ENCODE results near the gene MARK1.

GRCh38 chr1:220487297-220487820, 40.6 kb upstream of the MARK1 start:
- TF ChIP-seq CTCF (conservative IDR thresholded peaks at IDR 0.05; ENCODE audit: low read depth, low read length) (no peak), EZH2 (IDR thresholded peaks at IDR 0.05; ENCODE audit: low read length, unreplicated experiment) (no peak), EZH2phosphoT487 (IDR thresholded peaks at IDR 0.05; ENCODE audit: borderline replicate concordance, low read length) (no peak)
